GM10847 (cell line): ENCODE data around the gene PTPRF.

Experiments used
- POLR2A ChIP-seq: IDR thresholded peaks from 2 replicates; pipeline ENCODE4 v1.6.1; 2011; ENCODE audit not compliant: insufficient read length; ENCODE audit errors: extremely low read depth

PTPRF gene

GRCh38 chr1:43651902-43652301, 121.2 kb downstream of the PTPRF start:
- TF ChIP-seq POLR2A: no peak

- TF ChIP-seq POLR2A: no peak
These were observed 122.7 kb downstream of the PTPRF start for GRCh38 chr1:43653339-43653738.

GRCh38 chr1:43653893-43654292, 123.2 kb downstream of the PTPRF start:
- no peak for TF ChIP-seq POLR2A

- TF ChIP-seq POLR2A: no peak
These were observed 125.3 kb downstream of the PTPRF start for GRCh38 chr1:43655953-43656352.

DNA sequence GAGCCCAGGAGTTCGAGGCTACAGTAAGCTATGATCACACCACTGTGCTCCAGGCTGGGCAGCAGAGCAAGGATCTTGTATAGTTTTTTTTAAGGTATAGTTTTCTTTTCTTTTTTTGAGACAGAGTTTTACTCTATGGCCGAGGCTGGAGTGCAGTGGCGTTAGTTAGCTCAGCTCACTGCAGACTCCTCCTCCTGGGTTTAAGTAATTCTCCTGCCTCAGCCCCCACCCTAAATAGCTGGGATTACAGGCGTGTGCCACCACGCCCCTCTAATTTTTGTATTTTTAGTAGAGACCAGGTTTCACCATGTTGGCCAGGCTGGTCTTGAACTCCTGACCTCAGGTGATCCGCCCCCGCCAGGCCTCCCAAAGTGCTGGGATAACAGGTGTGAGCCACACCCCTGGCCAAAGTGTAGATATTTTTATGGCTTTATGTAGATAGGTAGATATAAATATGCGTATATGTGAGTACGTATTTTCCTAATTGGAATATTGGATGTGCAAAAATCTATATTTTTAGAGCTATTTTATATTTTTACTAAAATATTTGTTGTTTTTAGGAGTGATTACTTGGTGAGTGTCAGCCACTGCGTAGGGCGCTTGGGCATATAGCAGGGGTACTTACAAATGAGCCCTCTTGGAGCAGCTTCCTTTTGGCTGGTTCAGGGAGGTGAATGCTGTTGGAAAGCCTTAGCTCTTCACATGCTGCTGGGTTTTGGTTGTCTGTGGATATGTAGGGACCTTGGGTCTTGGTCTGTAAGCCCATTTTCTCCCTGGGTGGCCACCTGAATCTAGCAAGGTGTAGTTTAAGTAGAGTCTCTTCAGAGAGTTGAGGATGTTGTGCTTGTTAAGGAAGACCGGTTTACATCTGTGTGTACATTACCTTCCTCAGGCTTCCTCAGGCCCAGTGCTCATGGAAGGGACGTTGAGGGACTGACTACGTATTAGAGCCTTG, 128.8 kb downstream of the PTPRF start:
- no peak for TF ChIP-seq POLR2A

GRCh38 chr1:43660355-43660754, 129.7 kb downstream of the PTPRF start:
- no peak for TF ChIP-seq POLR2A

- no peak for TF ChIP-seq POLR2A
These were observed 133.7 kb downstream of the PTPRF start for GRCh38 chr1:43664369-43664768.

GRCh38 chr1:43666608-43667007, 135.9 kb downstream of the PTPRF start:
- no peak for TF ChIP-seq POLR2A

DNA sequence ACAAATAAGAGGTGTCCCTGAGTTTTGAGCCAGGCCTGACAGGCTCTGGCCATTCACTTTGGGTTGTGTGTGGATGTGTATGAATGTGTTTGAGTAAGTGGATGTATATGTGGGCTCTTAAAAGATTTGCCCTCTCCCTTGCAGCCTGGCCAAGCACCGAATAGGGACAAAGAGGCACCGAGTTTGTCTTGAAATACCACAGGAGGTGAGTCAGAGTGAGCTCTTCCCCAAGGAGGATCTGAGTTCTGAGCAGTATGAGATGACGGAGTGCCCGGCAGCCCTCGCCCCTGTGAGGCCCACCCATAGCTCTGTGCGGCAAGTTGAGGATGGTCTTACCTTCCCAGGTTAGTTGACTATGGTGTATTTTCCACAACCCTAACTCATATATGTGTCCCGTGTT, 138.3 kb downstream of the PTPRF start:
- TF ChIP-seq POLR2A: no peak

GRCh38 chr1:43669878-43670277, 139.2 kb downstream of the PTPRF start:
- no peak for TF ChIP-seq POLR2A

DNA sequence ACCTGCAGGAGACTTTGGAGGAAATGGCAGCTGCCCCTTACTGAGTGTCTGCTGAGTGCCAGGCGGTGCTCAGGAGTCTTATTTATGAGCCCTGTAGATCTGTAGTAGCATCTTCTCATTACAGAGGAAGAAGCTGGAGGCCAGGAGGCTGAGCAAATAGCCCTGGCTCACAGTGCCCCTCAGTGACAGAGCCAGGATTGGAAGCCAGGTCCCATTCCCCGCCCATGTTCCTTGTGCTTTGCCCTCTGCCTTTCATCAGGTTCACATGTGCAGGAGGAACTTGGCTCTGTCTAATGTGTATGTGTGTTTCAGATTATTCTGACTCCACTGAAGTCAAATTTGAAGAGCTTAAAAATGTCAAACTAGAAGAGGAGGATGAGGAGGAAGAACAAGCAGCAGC, 140.5 kb downstream of the PTPRF start:
- no peak for TF ChIP-seq POLR2A

- TF ChIP-seq POLR2A: no peak
These were observed 141.1 kb downstream of the PTPRF start for GRCh38 chr1:43671626-43672330.

- no peak for TF ChIP-seq POLR2A
These were observed 142.6 kb downstream of the PTPRF start for GRCh38 chr1:43673261-43673660.
